Naive thymus-derived CD4-positive, alpha-beta T cell (primary cell): Measurements from ENCODE around the gene EHBP1L1. TPM values are rescaled to one million over a fixed set of nuclear protein-coding genes. Genes with fewer than 3 reads are reported as not detected.

Experiments used
- microRNA-seq: library from miRNA; unstranded; fragments of <30 nt; microRNA quantifications from one replicate; pipeline ENCODE4 v1.2.0, GENCODE V29; 2022; ENCODE audit warnings: borderline microRNAs expressed
- polyA plus RNA-seq, 2 donors: library from polyadenylated mRNA; unstranded; fragments of 300-500 nt; fragmentation: Illumina TruSeq; gene quantifications; one replicate each; pipeline ENCODE4 v1.2.3, GENCODE V29; 2021
- total RNA-seq, 6 experiments: library from RNA in 5 of 6; stranded (reverse) in 5 of 6; gene quantifications; 1 replicate in 5 of 6; 2 replicates in 1 of 6; pipeline ENCODE4 v1.2.3 and lab custom pipeline; 2021 to 2026

The EHBP1L1 gene
- total and polyA plus RNA-seq, 7 experiments from 2014 or later = 12.3 to 207 (median 121) TPM

Small RNA genes within 50 kb of the gene (microRNA-seq; reads per million reads assigned to microRNA genes)
- gene MIR4690 = not detected

Other genes starting within 250 kb of the EHBP1L1 start
- gene DPF2, start 242.2 kb upstream of the EHBP1L1 start, total RNA-seq = 10 to 100 TPM; 45.3 to 99.3 (median 88.1) TPM
- 10 to 100 TPM; 52.4 to 70.6 TPM for gene DPF2, start 242.2 kb upstream of the EHBP1L1 start, polyA plus RNA-seq
- 1 to 10 TPM in 4 of 5 experiments, under 1 TPM in 1; 0.39 to 2.0 (median 1.6) TPM for gene TIGD3, start 221.3 kb upstream of the EHBP1L1 start, total RNA-seq
- gene TIGD3, start 221.3 kb upstream of the EHBP1L1 start, polyA plus RNA-seq = under 1 TPM; 0.45 to 0.75 TPM
- gene SLC25A45, start 193.4 kb upstream of the EHBP1L1 start, total RNA-seq = 10 to 100 TPM; 20.2 to 90.6 (median 34.1) TPM
- 10 to 100 TPM; 12.3 to 21.3 TPM for gene SLC25A45, start 193.4 kb upstream of the EHBP1L1 start, polyA plus RNA-seq
- gene FRMD8, start 189.4 kb upstream of the EHBP1L1 start, total RNA-seq = 10 to 100 TPM; 28.9 to 66.8 (median 44.7) TPM
- 10 to 100 TPM; 39.3 to 55.8 TPM for gene FRMD8, start 189.4 kb upstream of the EHBP1L1 start, polyA plus RNA-seq
- 1,000 to 10,000 TPM in 1 of 5 experiments, 100 to 1,000 TPM in 4; 358 to 1,454 (median 414) TPM for gene NEAT1, start 153.3 kb upstream of the EHBP1L1 start, total RNA-seq
- gene NEAT1, start 153.3 kb upstream of the EHBP1L1 start, polyA plus RNA-seq = 1 to 10 TPM; 2.5 to 2.6 TPM
- over 10,000 TPM in 4 of 5 experiments, 1,000 to 10,000 TPM in 1; 8,375 to 32,234 (median 31,408) TPM for gene MALAT1, start 77.0 kb upstream of the EHBP1L1 start, total RNA-seq
- gene MALAT1, start 77.0 kb upstream of the EHBP1L1 start, polyA plus RNA-seq = 1,000 to 10,000 TPM in 1 of 2 donors, 100 to 1,000 TPM in 1; 734 to 5,106 TPM
- 10 to 100 TPM; 63.2 to 79.8 (median 70.4) TPM for gene SCYL1, start 51.0 kb upstream of the EHBP1L1 start, total RNA-seq
- gene SCYL1, start 51.0 kb upstream of the EHBP1L1 start, polyA plus RNA-seq = 10 to 100 TPM; 27.0 to 69.1 TPM
- gene LTBP3, start 17.7 kb upstream of the EHBP1L1 start, total RNA-seq = 100 to 1,000 TPM in 4 of 5 experiments, 10 to 100 TPM in 1; 91.4 to 288 (median 280) TPM
- 10 to 100 TPM; 18.7 to 41.2 TPM for gene LTBP3, start 17.7 kb upstream of the EHBP1L1 start, polyA plus RNA-seq
- 10 to 100 TPM; 29.1 to 40.9 (median 32.9) TPM for gene ZNRD2, start 5.6 kb upstream of the EHBP1L1 start, total RNA-seq
- gene ZNRD2, start 5.6 kb upstream of the EHBP1L1 start, polyA plus RNA-seq = 10 to 100 TPM; 82.6 to 86.0 TPM
- gene FAM89B, start 3.5 kb upstream of the EHBP1L1 start, total RNA-seq = 10 to 100 TPM; 33.0 to 59.7 (median 45.3) TPM
- 100 to 1,000 TPM in 1 of 2 donors, 10 to 100 TPM in 1; 87.7 to 115 TPM for gene FAM89B, start 3.5 kb upstream of the EHBP1L1 start, polyA plus RNA-seq
- gene KCNK7, start 19.7 kb downstream of the EHBP1L1 start, total RNA-seq = 1 to 10 TPM; 2.1 to 9.2 (median 4.8) TPM
- under 1 TPM in 1 of 2 donors, not detected in 1; 0.25 TPM for gene KCNK7, start 19.7 kb downstream of the EHBP1L1 start, polyA plus RNA-seq
- gene MAP3K11, start 38.2 kb downstream of the EHBP1L1 start, total RNA-seq = 10 to 100 TPM; 63.3 to 91.1 (median 88.2) TPM
- 10 to 100 TPM; 12.1 to 21.6 TPM for gene MAP3K11, start 38.2 kb downstream of the EHBP1L1 start, polyA plus RNA-seq
- 10 to 100 TPM; 50.4 to 64.9 (median 56.6) TPM for gene PCNX3, start 39.7 kb downstream of the EHBP1L1 start, total RNA-seq
- gene PCNX3, start 39.7 kb downstream of the EHBP1L1 start, polyA plus RNA-seq = 1 to 10 TPM; 2.2 to 7.9 TPM
- gene SIPA1, start 62.0 kb downstream of the EHBP1L1 start, total RNA-seq = 100 to 1,000 TPM; 145 to 249 (median 198) TPM
- 100 to 1,000 TPM in 1 of 2 donors, 10 to 100 TPM in 1; 90.3 to 184 TPM for gene SIPA1, start 62.0 kb downstream of the EHBP1L1 start, polyA plus RNA-seq
- gene RELA, start 86.9 kb downstream of the EHBP1L1 start, total RNA-seq = 100 to 1,000 TPM; 106 to 303 (median 165) TPM
- 10 to 100 TPM; 54.6 to 73.0 TPM for gene RELA, start 86.9 kb downstream of the EHBP1L1 start, polyA plus RNA-seq
- gene KAT5, start 136.2 kb downstream of the EHBP1L1 start, total RNA-seq = 100 to 1,000 TPM in 4 of 5 experiments, 10 to 100 TPM in 1; 68.6 to 133 (median 113) TPM
- 10 to 100 TPM; 36.8 to 56.8 TPM for gene KAT5, start 136.2 kb downstream of the EHBP1L1 start, polyA plus RNA-seq
- gene RNASEH2C, start 144.7 kb downstream of the EHBP1L1 start, total RNA-seq = 10 to 100 TPM; 41.8 to 94.0 (median 82.0) TPM
- gene RNASEH2C, start 144.7 kb downstream of the EHBP1L1 start, polyA plus RNA-seq = 10 to 100 TPM; 40.2 to 80.3 TPM
- 10 to 100 TPM; 21.5 to 31.0 (median 23.5) TPM for gene AP5B1, start 204.9 kb downstream of the EHBP1L1 start, total RNA-seq
- gene AP5B1, start 204.9 kb downstream of the EHBP1L1 start, polyA plus RNA-seq = 10 to 100 TPM in 1 of 2 donors, 1 to 10 TPM in 1; 8.8 to 19.2 TPM
- not detected for gene OVOL1, start 211.0 kb downstream of the EHBP1L1 start, total RNA-seq
- not detected for gene OVOL1, start 211.0 kb downstream of the EHBP1L1 start, polyA plus RNA-seq